Activated T-cell treated with anti-CD3 and anti-CD28 coated beads, Interleukin-2, amount 50 U/mL, for 72 hours (primary cell): Measurements from ENCODE around the gene DMXL2. TPM values are rescaled to one million over a fixed set of nuclear protein-coding genes. Genes with fewer than 3 reads are reported as not detected.

Source experiments
- ATAC-seq, 2 donors: fragments of 150-1000 bp; cut with Tn5 transposase; replicated peaks in 1 of 2; 2 replicates each; pipeline ENCODE4 v1.10.0; 2021; ENCODE audit warnings: moderate library complexity in 2 of 2, mild to moderate bottlenecking in 1 of 2
- DNase-seq, 2 donors: peaks; one replicate each; pipeline ENCODE4 v3.0.0; 2021 to 2022; ENCODE audit warnings: mixed read lengths in 1 of 2
- H3K27ac Mint-ChIP-seq: one replicate; pipeline ENCODE4 v1.8.0; 2022; ENCODE audit warnings: mild to moderate bottlenecking, moderate library complexity, mixed read lengths
- H3K27me3 Mint-ChIP-seq: one replicate; pipeline ENCODE4 v1.8.0; 2022; ENCODE audit warnings: low read depth, mixed read lengths
- H3K36me3 Mint-ChIP-seq, 2 donors: one replicate each; pipeline ENCODE4 v1.8.0; 2022; ENCODE audit warnings: mixed read lengths in 2 of 2, mild to moderate bottlenecking in 1 of 2; ENCODE audit not compliant: insufficient read depth in 2 of 2
- H3K4me1 Mint-ChIP-seq: one replicate; pipeline ENCODE4 v1.8.0; 2022; ENCODE audit warnings: low read depth, mixed read lengths
- H3K4me3 Mint-ChIP-seq, 2 donors: one replicate each; pipeline ENCODE4 v1.8.0; 2022; ENCODE audit warnings: mild to moderate bottlenecking in 2 of 2, mixed read lengths in 2 of 2, moderate library complexity in 2 of 2
- H3K9me3 Mint-ChIP-seq, 2 donors: one replicate each; pipeline ENCODE4 v1.8.0; 2022; ENCODE audit warnings: mixed read lengths in 2 of 2
- total RNA-seq, 2 donors: library from RNA; stranded (reverse); gene quantifications; one replicate each; pipeline ENCODE4 v1.2.3, GENCODE V29; 2022

Gene DMXL2
- total RNA-seq, 2 donors from 2014 or later = 8.8 to 10.8 TPM

- H3K9me3 Mint-ChIP-seq = no peaks in the 10 kb centered on the region
- ATAC-seq = no peak
- H3K27me3 Mint-ChIP-seq = no peaks in the 10 kb centered on the region
- no peak for DNase-seq
- no peaks in the 10 kb centered on the region for H3K4me1 Mint-ChIP-seq
- H3K4me3 Mint-ChIP-seq = no peak overlapping the region
- no peak overlapping the region for H3K27ac Mint-ChIP-seq
- H3K36me3 Mint-ChIP-seq = no peaks in the 10 kb centered on the region
Observed at GRCh38 chr15:51536965-51537574, 85.5 kb downstream of the DMXL2 start.

GRCh38 chr15:51533672-51534398 is 88.7 kb downstream of the DMXL2 start:
- H3K9me3 Mint-ChIP-seq = peaks cover 1 to 4% of the 10 kb centered on the region in 2 donors
- H3K4me1 Mint-ChIP-seq = no peaks in the 10 kb centered on the region
- H3K36me3 Mint-ChIP-seq = peaks cover 1 to 3% of the 10 kb centered on the region in 2 donors
- no peak for DNase-seq
- H3K27me3 Mint-ChIP-seq = no peaks in the 10 kb centered on the region
- no peak overlapping the region for H3K4me3 Mint-ChIP-seq
- peak in 1 of 2 donors; percentile 64 for ATAC-seq
- no peak overlapping the region for H3K27ac Mint-ChIP-seq

- H3K4me3 Mint-ChIP-seq = no peak overlapping the region
- peaks cover 3 to 16% of the 10 kb centered on the region in 2 donors for H3K9me3 Mint-ChIP-seq
- H3K4me1 Mint-ChIP-seq = no peaks in the 10 kb centered on the region
- no peak for ATAC-seq
- no peak for DNase-seq
- no peaks in the 10 kb centered on the region for H3K27me3 Mint-ChIP-seq
- peaks cover 9 to 20% of the 10 kb centered on the region in 2 donors for H3K36me3 Mint-ChIP-seq
- H3K27ac Mint-ChIP-seq = no peak overlapping the region
Observed at GRCh38 chr15:51526955-51527354, 95.6 kb downstream of the DMXL2 start.

GRCh38 chr15:51524376-51524775 is 98.2 kb downstream of the DMXL2 start:
- no peak for ATAC-seq
- Mint-ChIP-seq H3K27ac (no peak overlapping the region), H3K27me3 (no peaks in the 10 kb centered on the region), H3K4me3 (no peak overlapping the region), H3K9me3 (peaks cover 2 to 12% of the 10 kb centered on the region in 2 donors), H3K36me3 (peaks cover 7 to 17% of the 10 kb centered on the region in 2 donors), H3K4me1 (no peaks in the 10 kb centered on the region)
- no peak for DNase-seq

- Mint-ChIP-seq H3K4me3 (no peak overlapping the region), H3K27ac (no peak overlapping the region), H3K36me3 (no peaks in the 10 kb centered on the region), H3K9me3 (no peaks in the 10 kb centered on the region), H3K4me1 (no peaks in the 10 kb centered on the region), H3K27me3 (no peaks in the 10 kb centered on the region)
- no peak for ATAC-seq
- DNase-seq = no peak
Observed at GRCh38 chr15:51516291-51516690, 106.3 kb downstream of the DMXL2 start.

GRCh38 chr15:51505251-51505650 is 117.3 kb downstream of the DMXL2 start:
- no peak overlapping the region for H3K27ac Mint-ChIP-seq
- H3K9me3 Mint-ChIP-seq = no peaks in the 10 kb centered on the region
- H3K27me3 Mint-ChIP-seq = no peaks in the 10 kb centered on the region
- no peaks in the 10 kb centered on the region for H3K4me1 Mint-ChIP-seq
- ATAC-seq (no peak), DNase-seq (no peak)
- no peaks in the 10 kb centered on the region for H3K36me3 Mint-ChIP-seq
- no peak overlapping the region for H3K4me3 Mint-ChIP-seq

GRCh38 chr15:51503003-51503402 is 119.6 kb downstream of the DMXL2 start:
- no peaks in the 10 kb centered on the region for H3K36me3 Mint-ChIP-seq
- H3K27me3 Mint-ChIP-seq = no peaks in the 10 kb centered on the region
- DNase-seq (no peak), ATAC-seq (no peak)
- H3K4me1 Mint-ChIP-seq = no peaks in the 10 kb centered on the region
- no peaks in the 10 kb centered on the region for H3K9me3 Mint-ChIP-seq
- no peak overlapping the region for H3K4me3 Mint-ChIP-seq
- H3K27ac Mint-ChIP-seq = no peak overlapping the region

GRCh38 chr15:51499379-51499976 is 123.1 kb downstream of the DMXL2 start:
- DNase-seq (no peak), ATAC-seq (peak in 1 of 2 donors; percentile 39)
- no peak overlapping the region for H3K27ac Mint-ChIP-seq
- no peaks in the 10 kb centered on the region for H3K27me3 Mint-ChIP-seq
- no peaks in the 10 kb centered on the region for H3K4me1 Mint-ChIP-seq
- H3K36me3 Mint-ChIP-seq = no peaks in the 10 kb centered on the region
- H3K4me3 Mint-ChIP-seq = no peak overlapping the region
- H3K9me3 Mint-ChIP-seq = no peaks in the 10 kb centered on the region

- Mint-ChIP-seq H3K27ac (no peak overlapping the region), H3K4me3 (no peak overlapping the region), H3K9me3 (no peaks in the 10 kb centered on the region), H3K4me1 (no peaks in the 10 kb centered on the region), H3K27me3 (no peaks in the 10 kb centered on the region), H3K36me3 (no peaks in the 10 kb centered on the region)
- ATAC-seq (no peak), DNase-seq (no peak)
Observed at GRCh38 chr15:51497806-51498205, 124.8 kb downstream of the DMXL2 start.

- Mint-ChIP-seq H3K27me3 (no peaks in the 10 kb centered on the region), H3K4me1 (no peaks in the 10 kb centered on the region), H3K9me3 (no peaks in the 10 kb centered on the region), H3K4me3 (no peak overlapping the region), H3K27ac (no peak overlapping the region), H3K36me3 (no peaks in the 10 kb centered on the region)
- ATAC-seq (no peak), DNase-seq (no peak)
Observed at GRCh38 chr15:51496246-51496645, 126.3 kb downstream of the DMXL2 start.

- Mint-ChIP-seq H3K9me3 (no peaks in the 10 kb centered on the region), H3K27me3 (no peaks in the 10 kb centered on the region), H3K27ac (no peak overlapping the region), H3K36me3 (no peaks in the 10 kb centered on the region), H3K4me3 (no peak overlapping the region), H3K4me1 (no peaks in the 10 kb centered on the region)
- no peak for DNase-seq
- no peak for ATAC-seq
Observed at GRCh38 chr15:51494411-51495314, 127.9 kb downstream of the DMXL2 start.

- Mint-ChIP-seq H3K9me3 (no peaks in the 10 kb centered on the region), H3K36me3 (no peaks in the 10 kb centered on the region), H3K4me3 (no peak overlapping the region), H3K27me3 (no peaks in the 10 kb centered on the region), H3K27ac (no peak overlapping the region), H3K4me1 (no peaks in the 10 kb centered on the region)
- ATAC-seq (no peak), DNase-seq (no peak)
Observed at GRCh38 chr15:51493892-51494291, 128.7 kb downstream of the DMXL2 start.

GRCh38 chr15:51492528-51492927 is 130.0 kb downstream of the DMXL2 start:
- H3K9me3 Mint-ChIP-seq = no peaks in the 10 kb centered on the region
- no peaks in the 10 kb centered on the region for H3K27me3 Mint-ChIP-seq
- ATAC-seq (no peak), DNase-seq (no peak)
- H3K4me1 Mint-ChIP-seq = no peaks in the 10 kb centered on the region
- H3K36me3 Mint-ChIP-seq = peaks cover 0 to 3% of the 10 kb centered on the region in 2 donors
- H3K27ac Mint-ChIP-seq = no peak overlapping the region
- no peak overlapping the region for H3K4me3 Mint-ChIP-seq
